ENCODE results near the gene CCNT2.
"Not testable (repeated sequence)": the region's sequence is repeated elsewhere in the genome, so short reads cannot be mapped to it uniquely, and the experiment has no call there.

CCNT2 gene

GRCh38 chr2:134918526-134919340, at the start of gene CCNT2:
Gene CCNT2 (plus strand): TSS chr2:134918822. CDS start chr2:134918855, 33 bp downstream.
- DNase-seq = peak; percentile 100

DNA sequence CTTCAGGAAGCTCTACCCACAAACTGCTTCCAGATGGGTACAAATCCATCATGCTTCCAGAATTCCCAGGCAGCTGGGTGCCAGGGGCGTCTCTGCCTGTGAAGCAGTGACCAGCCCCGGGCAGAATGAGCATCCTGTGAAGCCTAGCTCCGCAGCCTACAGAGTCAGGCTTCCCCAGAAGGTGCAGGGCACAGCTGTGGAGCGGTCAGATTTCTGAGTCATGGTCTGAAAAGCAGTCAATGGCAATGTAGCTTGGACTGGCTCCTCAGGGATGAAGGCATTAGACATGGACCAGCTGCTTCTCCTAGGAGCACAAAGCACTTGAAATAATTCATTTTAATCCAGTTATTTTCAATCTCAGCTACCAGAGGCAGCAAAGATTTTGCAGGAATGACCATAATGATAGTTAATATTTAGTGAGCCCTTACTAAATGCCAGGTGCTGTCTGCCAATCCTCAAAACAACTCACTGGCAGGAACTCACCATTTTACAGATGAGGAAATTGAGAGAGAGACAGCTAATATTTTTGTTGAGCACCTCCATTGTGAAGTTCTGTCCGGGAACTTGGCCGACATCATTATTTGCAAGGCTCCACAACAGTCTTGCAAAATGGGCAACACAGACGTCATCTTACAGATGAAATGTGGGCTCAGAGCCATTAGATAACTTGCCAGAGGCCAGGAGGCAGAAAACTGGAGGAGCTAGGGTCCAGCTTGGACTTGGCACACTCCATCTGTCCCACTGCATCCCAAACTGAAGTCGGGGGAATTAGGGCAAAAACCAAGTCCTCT, 48.5 kb upstream of the CCNT2 start:
- no peak for DNase-seq

GRCh38 chr2:134873152-134873551, 45.5 kb upstream of the CCNT2 start:
- no peak for DNase-seq

GRCh38 chr2:134875309-134875708, 43.3 kb upstream of the CCNT2 start:
- DNase-seq = no peak

DNA sequence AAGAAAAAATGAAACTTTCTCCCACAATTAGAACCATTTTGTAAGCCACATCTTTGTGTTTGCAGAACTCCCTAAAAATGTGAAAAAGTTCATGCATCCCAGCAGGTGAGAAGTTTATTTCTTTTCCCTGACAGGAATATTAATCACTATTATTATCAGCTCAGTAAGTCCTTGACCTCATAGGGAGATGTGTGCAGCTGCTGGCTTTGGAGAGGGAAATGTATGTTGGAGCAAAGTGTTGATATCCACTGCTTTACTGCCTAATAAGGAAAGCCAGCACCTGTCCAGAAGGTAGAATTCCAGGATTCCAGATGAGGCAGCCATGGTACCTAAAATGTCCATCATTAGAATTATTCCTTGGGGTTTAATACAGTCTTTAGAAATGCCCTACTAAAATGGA, 35.8 kb upstream of the CCNT2 start:
- DNase-seq = no peak

- no peak for DNase-seq
These were observed 34.9 kb upstream of the CCNT2 start for GRCh38 chr2:134883552-134884293.

DNA sequence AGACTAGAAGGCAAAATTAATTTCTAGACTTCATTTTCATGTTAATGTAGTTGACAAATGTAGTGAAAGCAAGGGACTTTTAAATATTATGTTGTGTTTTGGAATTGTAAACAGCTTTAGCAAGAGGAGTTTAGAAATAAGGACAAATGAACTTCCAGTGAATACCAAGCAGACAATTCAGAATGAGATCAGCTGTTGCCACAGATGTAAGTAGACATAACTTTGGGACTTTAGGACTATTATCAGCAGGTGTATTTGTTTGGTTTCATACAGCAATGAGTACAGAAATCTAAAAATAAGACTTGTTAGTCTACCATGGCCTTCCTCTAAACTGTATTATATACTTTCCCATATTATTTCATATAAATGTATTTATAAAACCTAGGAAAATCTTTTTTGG, 34.2 kb upstream of the CCNT2 start:
- DNase-seq = no peak

DNA sequence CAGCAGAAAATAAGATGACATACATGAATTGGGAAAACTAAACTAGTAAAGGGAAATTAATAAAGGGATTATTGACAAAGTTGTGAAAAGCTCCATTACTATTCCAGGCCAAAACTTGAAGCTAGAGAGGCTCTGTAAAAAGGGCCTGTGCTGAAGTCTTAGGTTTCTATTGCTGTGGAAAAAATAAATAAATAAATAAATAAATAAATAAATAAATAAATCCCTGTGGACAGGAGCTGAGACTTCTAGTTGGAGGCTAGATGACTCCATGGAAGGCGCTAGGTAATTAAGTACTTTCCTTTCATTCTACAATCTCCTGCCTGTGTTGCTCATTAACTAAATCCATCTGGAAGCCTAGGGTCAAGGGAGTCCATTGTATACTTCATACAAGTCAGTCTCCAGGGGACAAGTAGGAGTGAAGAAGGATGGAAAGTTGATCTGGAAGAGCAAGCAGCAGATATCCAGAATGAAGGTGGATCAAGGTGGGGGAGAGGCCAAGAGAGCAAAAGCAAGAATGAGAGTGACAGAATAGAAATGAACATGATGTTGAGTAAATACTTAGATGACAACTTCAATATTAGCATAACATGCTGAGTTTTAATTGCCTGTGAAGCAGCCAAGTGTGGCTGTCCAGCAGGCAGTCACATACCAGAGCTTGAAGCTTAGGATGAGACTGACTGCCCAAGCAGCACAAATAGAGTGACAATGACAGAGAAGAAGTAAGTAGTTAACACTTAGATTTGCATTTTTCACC, 26.2 kb upstream of the CCNT2 start:
- no peak for DNase-seq

- DNase-seq = no peak
These were observed 20.7 kb upstream of the CCNT2 start for GRCh38 chr2:134897932-134898331.

- no peak for DNase-seq
These were observed 19.4 kb upstream of the CCNT2 start for GRCh38 chr2:134899204-134899603.

- no peak for DNase-seq
These were observed 18.5 kb upstream of the CCNT2 start for GRCh38 chr2:134900151-134900550.

DNA sequence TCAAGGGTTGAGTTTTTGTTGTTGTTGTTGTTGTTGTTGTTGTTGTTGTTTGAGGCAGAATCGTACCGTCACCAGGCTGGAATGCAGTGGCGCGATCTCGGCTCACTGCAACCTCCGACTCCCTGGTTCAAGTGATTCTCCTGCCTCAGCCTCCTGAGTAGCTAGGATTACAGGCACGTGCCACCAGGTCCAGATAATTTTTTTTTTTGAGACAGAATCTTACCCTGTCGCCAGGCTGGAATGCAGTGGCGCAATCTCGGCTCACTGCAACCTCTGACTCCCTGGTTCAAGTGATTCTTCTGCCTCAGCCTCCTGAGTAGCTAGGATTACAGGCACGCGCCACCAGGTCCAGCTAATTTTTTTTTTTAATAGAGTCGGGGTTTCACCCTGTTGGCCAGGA, 14.9 kb upstream of the CCNT2 start:
- DNase-seq = not testable (repeated sequence)

DNA sequence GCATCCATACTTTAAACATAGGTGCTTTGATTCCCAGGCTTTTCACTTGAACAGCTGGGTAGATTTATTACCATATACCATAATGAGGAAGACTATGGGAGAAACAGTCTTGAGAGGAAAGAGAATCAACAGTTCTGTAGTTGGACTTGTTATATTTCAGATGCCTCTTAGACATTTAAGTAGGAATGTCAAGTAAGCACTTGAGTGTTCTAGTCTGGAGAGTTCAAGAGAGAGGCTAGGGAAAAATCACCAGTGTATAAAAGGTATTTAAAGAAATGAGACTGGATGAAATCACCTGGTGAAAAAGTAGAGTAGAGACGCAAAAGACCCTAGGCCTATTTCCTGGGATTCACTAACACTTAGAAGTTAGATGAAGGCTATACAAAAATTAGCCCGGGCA, 13.5 kb upstream of the CCNT2 start:
- DNase-seq = no peak

DNA sequence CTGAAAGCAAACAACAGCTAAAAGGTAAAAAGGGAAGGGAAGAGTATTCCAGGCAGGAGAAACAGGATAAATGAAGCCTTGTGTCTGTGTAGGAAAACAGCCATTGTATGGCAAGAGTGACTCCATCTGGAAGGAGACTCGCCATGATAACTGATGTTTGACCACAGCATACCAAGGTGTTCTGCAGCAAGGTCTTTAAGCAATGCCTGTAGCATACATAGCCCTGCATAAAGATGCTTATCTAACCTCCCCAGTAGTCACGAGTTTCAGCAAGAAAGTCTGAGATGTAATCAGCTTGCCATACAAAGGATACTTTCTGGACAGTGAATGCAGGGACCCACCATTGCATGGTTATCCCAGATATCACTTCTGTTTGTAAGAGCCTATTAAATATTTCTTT, 11.9 kb upstream of the CCNT2 start:
- no peak for DNase-seq

- DNase-seq = not testable (repeated sequence)
These were observed 11.0 kb upstream of the CCNT2 start for GRCh38 chr2:134907441-134908116.

DNA sequence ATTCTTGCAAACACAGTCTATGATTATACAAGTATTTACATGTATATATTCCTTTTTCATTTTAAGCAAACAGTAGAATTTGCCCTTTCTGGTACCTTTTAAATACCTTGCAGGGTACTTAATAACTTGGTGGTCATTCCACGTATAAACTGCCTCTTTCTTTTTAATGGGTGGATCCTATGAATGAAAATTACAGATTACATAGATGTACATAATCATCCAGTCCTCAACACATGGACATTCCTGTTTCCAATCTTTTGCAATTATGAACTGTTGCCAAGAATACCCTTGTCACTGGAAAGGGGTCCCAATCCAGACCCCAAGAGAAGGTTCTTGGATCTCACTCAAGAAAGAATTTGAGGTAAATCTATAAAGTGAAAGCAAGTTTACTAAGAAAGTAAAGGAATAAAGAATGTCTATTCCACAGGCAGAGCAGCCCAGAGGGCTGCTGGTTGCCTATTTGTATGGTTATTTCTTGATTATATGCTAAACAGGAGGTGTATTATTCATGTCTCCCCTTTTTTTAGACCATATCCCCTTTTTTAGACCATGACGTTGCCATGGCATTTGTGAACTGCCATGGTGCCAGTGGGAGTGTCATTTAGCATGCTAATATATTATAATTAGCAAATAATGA, 7.7 kb upstream of the CCNT2 start:
- DNase-seq = no peak

DNA sequence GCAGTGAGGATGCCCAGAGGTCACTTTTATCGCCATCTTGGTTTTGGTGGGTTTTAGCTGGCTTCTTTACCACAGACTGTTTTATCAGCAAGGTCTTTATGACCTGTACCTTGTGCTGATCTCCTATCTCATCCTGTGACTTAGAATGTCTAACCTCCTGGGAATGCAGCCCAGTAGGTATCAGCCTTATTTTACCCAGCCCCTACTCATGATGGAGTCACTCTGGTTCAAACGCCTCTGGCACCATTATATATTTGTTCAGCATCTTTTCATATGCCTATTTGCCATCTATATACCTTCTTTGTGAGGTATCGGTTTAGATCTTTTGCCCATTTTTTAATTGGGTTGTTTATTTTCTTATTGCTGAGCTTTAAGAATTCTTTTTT, 7.2 kb upstream of the CCNT2 start:
- no peak for DNase-seq

GRCh38 chr2:134912361-134912760, 6.3 kb upstream of the CCNT2 start:
- no peak for DNase-seq

- peak; percentile 53 for DNase-seq
These were observed 1.2 kb upstream of the CCNT2 start for GRCh38 chr2:134917360-134917865.

GRCh38 chr2:134917888-134918525, 615 bp upstream of the CCNT2 start:
- peak; percentile 91 for DNase-seq

Data from activated CD8-positive, alpha-beta memory T cell treated with anti-CD3 and anti-CD28 coated beads, Interleukin-2, amount 50 U/mL, for 48 hours (primary cell).